ENCODE data around the gene OR52K2.

DNA sequence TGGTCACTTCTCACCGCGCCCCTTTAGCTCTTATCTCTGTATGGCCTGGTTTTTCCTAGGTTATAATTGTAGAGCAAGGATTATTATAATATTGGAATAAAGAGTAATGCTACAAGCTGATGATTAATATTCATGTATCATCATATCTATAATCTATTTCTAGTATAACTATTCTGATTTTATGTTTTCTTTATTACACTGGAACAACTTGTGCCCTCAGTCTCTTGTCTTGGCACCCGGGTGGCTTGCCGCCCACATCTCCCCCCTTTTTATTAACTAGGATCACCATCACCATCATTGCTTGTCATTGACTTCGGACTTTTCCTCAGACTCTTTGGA is 44.4 kb downstream of the OR52K2 start:
- TF ChIP-seq, protein P1, sequence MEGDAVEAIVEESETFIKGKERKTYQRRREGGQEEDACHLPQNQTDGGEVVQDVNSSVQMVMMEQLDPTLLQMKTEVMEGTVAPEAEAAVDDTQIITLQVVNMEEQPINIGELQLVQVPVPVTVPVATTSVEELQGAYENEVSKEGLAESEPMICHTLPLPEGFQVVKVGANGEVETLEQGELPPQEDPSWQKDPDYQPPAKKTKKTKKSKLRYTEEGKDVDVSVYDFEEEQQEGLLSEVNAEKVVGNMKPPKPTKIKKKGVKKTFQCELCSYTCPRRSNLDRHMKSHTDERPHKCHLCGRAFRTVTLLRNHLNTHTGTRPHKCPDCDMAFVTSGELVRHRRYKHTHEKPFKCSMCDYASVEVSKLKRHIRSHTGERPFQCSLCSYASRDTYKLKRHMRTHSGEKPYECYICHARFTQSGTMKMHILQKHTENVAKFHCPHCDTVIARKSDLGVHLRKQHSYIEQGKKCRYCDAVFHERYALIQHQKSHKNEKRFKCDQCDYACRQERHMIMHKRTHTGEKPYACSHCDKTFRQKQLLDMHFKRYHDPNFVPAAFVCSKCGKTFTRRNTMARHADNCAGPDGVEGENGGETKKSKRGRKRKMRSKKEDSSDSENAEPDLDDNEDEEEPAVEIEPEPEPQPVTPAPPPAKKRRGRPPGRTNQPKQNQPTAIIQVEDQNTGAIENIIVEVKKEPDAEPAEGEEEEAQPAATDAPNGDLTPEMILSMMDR (IDR thresholded peaks at IDR 0.05; ENCODE audit: poor library complexity, severe bottlenecking) = no peak
- TF ChIP-seq EZH2 (IDR thresholded peaks at IDR 0.05; ENCODE audit: borderline replicate concordance, insufficient read depth, low read length, poor library complexity, severe bottlenecking) (no peak), TAF1 (IDR thresholded peaks at IDR 0.05; ENCODE audit: low read depth) (no peak), POLR2AphosphoS5 (IDR thresholded peaks at IDR 0.05) (no peak), RAD21 (conservative IDR thresholded peaks at IDR 0.05) (no peak), EP300 (conservative IDR thresholded peaks at IDR 0.05; ENCODE audit: poor library complexity, severe bottlenecking) (no peak), SMC3 (conservative IDR thresholded peaks at IDR 0.05; ENCODE audit: poor library complexity) (no peak), MXI1 (conservative IDR thresholded peaks at IDR 0.05; ENCODE audit: poor library complexity, severe bottlenecking) (no peak)
- TF ChIP-seq, protein P2, sequence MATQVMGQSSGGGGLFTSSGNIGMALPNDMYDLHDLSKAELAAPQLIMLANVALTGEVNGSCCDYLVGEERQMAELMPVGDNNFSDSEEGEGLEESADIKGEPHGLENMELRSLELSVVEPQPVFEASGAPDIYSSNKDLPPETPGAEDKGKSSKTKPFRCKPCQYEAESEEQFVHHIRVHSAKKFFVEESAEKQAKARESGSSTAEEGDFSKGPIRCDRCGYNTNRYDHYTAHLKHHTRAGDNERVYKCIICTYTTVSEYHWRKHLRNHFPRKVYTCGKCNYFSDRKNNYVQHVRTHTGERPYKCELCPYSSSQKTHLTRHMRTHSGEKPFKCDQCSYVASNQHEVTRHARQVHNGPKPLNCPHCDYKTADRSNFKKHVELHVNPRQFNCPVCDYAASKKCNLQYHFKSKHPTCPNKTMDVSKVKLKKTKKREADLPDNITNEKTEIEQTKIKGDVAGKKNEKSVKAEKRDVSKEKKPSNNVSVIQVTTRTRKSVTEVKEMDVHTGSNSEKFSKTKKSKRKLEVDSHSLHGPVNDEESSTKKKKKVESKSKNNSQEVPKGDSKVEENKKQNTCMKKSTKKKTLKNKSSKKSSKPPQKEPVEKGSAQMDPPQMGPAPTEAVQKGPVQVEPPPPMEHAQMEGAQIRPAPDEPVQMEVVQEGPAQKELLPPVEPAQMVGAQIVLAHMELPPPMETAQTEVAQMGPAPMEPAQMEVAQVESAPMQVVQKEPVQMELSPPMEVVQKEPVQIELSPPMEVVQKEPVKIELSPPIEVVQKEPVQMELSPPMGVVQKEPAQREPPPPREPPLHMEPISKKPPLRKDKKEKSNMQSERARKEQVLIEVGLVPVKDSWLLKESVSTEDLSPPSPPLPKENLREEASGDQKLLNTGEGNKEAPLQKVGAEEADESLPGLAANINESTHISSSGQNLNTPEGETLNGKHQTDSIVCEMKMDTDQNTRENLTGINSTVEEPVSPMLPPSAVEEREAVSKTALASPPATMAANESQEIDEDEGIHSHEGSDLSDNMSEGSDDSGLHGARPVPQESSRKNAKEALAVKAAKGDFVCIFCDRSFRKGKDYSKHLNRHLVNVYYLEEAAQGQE (IDR thresholded peaks at IDR 0.05; ENCODE audit: borderline replicate concordance) = no peak
